ENCODE measurements around the gene DCLRE1B. TPM values are rescaled to one million over a fixed set of nuclear protein-coding genes. Genes with fewer than 3 reads are reported as not detected.

The DCLRE1B gene
- total and polyA plus RNA-seq, 2 donors (not counting 1 experiment from before 2014, with no cell fraction given), result 1.0 to 4.8 TPM

DNA sequence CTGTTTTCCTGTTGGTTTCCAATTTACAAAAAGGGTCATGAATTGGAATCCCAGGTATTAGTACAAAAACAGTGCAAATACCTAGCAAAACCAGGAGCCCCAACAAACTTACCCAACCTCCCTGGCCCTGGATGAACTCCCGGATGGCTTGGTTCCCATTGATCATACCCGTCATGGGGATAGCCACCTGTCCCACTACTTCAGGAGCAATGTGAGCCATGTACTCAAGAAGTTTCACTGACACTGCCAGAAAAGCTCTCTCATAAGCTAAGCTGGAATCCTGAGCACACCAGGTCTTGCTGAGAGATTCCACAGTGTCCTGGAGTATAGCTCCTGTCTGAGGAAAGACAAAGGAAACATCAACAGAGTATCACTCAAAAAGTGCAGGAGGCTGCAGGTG lies 23.5 kb upstream of the DCLRE1B start:
- Mint-ChIP-seq H3K4me3 (no peak overlapping the region), H3K27ac (no peak overlapping the region), H3K9me3 (ENCODE audit: insufficient read depth) (no peaks in the 10 kb centered on the region), H3K27me3 (no peaks in the 10 kb centered on the region), H3K4me1 (peaks cover 4% of the 10 kb centered on the region)
- H3K4me1 ChIP-seq (ENCODE audit: control insufficient read depth in 2 of 2, insufficient read depth in 2 of 2, low read length in 2 of 2), result peaks cover 0 to 3% of the 10 kb centered on the region in 2 donors
- intact Hi-C loops (cut with micrococcal nuclease), result no loop called here
- H3K4me2 ChIP-seq (replicated peaks; ENCODE audit: low read depth, low read length, poor library complexity, severe bottlenecking), result no peak overlapping the region
- no peak overlapping the region for H3K4me3 ChIP-seq (ENCODE audit: control extremely low read depth in 1 of 5, extremely low read depth in 1 of 5, insufficient read depth in 1 of 5, low read depth in 2 of 5, low read length in 4 of 5)
- no peaks in the 10 kb centered on the region for H4K20me1 ChIP-seq (ENCODE audit: control insufficient read depth, insufficient read depth, low read length, poor library complexity, severe bottlenecking)
- no peaks in the 10 kb centered on the region for H3K27me3 ChIP-seq (replicated peaks in 1 of 4; ENCODE audit: control extremely low read depth in 1 of 4, control insufficient read depth in 3 of 4, insufficient read depth in 4 of 4, low read length in 3 of 4)
- no peak overlapping the region for H2AFZ ChIP-seq (ENCODE audit: insufficient read depth, low read depth, low read length, poor library complexity, severe bottlenecking)
- ATAC-seq (ENCODE audit: low read depth), result no peak
- H3K36me3 ChIP-seq (replicated peaks in 1 of 2; ENCODE audit: control extremely low read depth in 1 of 2, control insufficient read depth in 1 of 2, extremely low read depth in 1 of 2, insufficient read depth in 2 of 2, low read length in 1 of 2), result peaks cover 0 to 2% of the 10 kb centered on the region in 2 experiments
- no peaks in the 10 kb centered on the region for H3K9me3 ChIP-seq (ENCODE audit: control extremely low read depth in 1 of 3, control insufficient read depth in 2 of 3, insufficient read depth in 1 of 3, low read length in 2 of 3)
- ChIA-PET CTCF (interaction anchor here (1.2 to 1.3 kb wide), 3 partner anchors 9 to 47 kb away, joined by 3 to 4 read pairs (median 3); partner anchors contain the start of genes AP4B1 and HIPK1), POLR2A (no interaction called here)
- H3K79me2 ChIP-seq (ENCODE audit: control insufficient read depth, insufficient read depth, low read length), result no peaks in the 10 kb centered on the region
- no peak overlapping the region for H3K27ac ChIP-seq (ENCODE audit: low read length in 2 of 2)
- TF ChIP-seq EZH2 (IDR thresholded peaks at IDR 0.05; ENCODE audit: borderline replicate concordance, insufficient read depth, low read depth, low read length, poor library complexity, severe bottlenecking) (no peak), CTCF (IDR thresholded peaks at IDR 0.05) (no peak)
- 100% methylated on average over 1 of the region's 2 CpGs for WGBS (ENCODE audit: insufficient coverage)
- H3K9ac ChIP-seq (ENCODE audit: low read length), result no peak overlapping the region
- DNase-seq, result no peak

GRCh38 chr1:113886417-113887401 lies 18.4 kb upstream of the DCLRE1B start:
- no peaks in the 10 kb centered on the region for H3K27me3 Mint-ChIP-seq

More at GRCh38 chr1:113886417-113887401, 18.4 kb upstream of the DCLRE1B start:
- Histone ChIP-seq H3K4me1 (ENCODE audit: control insufficient read depth in 2 of 2, insufficient read depth in 2 of 2, low read length in 2 of 2) (peaks cover 0 to 3% of the 10 kb centered on the region in 2 donors), H3K36me3 (replicated peaks in 1 of 2; ENCODE audit: control extremely low read depth in 1 of 2, control insufficient read depth in 1 of 2, extremely low read depth in 1 of 2, insufficient read depth in 2 of 2, low read length in 1 of 2) (peaks cover 0 to 2% of the 10 kb centered on the region in 2 experiments), H4K20me1 (ENCODE audit: control insufficient read depth, insufficient read depth, low read length, poor library complexity, severe bottlenecking) (no peaks in the 10 kb centered on the region), H2AFZ (ENCODE audit: insufficient read depth, low read depth, low read length, poor library complexity, severe bottlenecking) (no peak overlapping the region), H3K9ac (ENCODE audit: low read length) (no peak overlapping the region), H3K4me3 (ENCODE audit: control extremely low read depth in 1 of 5, extremely low read depth in 1 of 5, insufficient read depth in 1 of 5, low read depth in 2 of 5, low read length in 4 of 5) (no peak overlapping the region), H3K27ac (ENCODE audit: low read length in 2 of 2) (no peak overlapping the region), H3K9me3 (ENCODE audit: control extremely low read depth in 1 of 3, control insufficient read depth in 2 of 3, insufficient read depth in 1 of 3, low read length in 2 of 3) (no peaks in the 10 kb centered on the region), H3K27me3 (replicated peaks in 1 of 4; ENCODE audit: control extremely low read depth in 1 of 4, control insufficient read depth in 3 of 4, insufficient read depth in 4 of 4, low read length in 3 of 4) (no peaks in the 10 kb centered on the region), H3K79me2 (ENCODE audit: control insufficient read depth, insufficient read depth, low read length) (no peaks in the 10 kb centered on the region), H3K4me2 (replicated peaks; ENCODE audit: low read depth, low read length, poor library complexity, severe bottlenecking) (no peak overlapping the region)
- no peak overlapping the region for H3K4me3 Mint-ChIP-seq
- no peak for DNase-seq
- no peak overlapping the region for H3K27ac Mint-ChIP-seq
- TF ChIP-seq CTCF (IDR thresholded peaks at IDR 0.05) (no peak), EZH2 (IDR thresholded peaks at IDR 0.05; ENCODE audit: borderline replicate concordance, insufficient read depth, low read depth, low read length, poor library complexity, severe bottlenecking) (no peak)
- ChIA-PET CTCF (no interaction called here), POLR2A (no interaction called here)
- no peak for ATAC-seq (ENCODE audit: low read depth)
- WGBS (ENCODE audit: insufficient coverage), result 94% methylated on average over 7 of the region's 17 CpGs
- H3K9me3 Mint-ChIP-seq (ENCODE audit: insufficient read depth), result no peaks in the 10 kb centered on the region
- intact Hi-C loops (cut with micrococcal nuclease), result no loop called here
- H3K4me1 Mint-ChIP-seq, result peaks cover 4% of the 10 kb centered on the region

Measured in B cell (primary cell).